ENCODE results near the gene LPP.

GRCh38 chr3:188320757-188321156 is 166.8 kb downstream of the LPP start:
- TF ChIP-seq NFE2L1 (tag; IDR thresholded peaks at IDR 0.05; ENCODE audit: borderline replicate concordance, low read depth) (no peak), ZFX (CRISPR knock-in tag; IDR thresholded peaks at IDR 0.05) (no peak), JUN (IDR thresholded peaks at IDR 0.05; ENCODE audit: borderline replicate concordance, low read depth, low read length) (no peak), JUN (CRISPR knock-in tag; IDR thresholded peaks at IDR 0.05; ENCODE audit: borderline replicate concordance) (no peak), ZBTB33 (CRISPR knock-in tag; IDR thresholded peaks at IDR 0.05) (no peak), CEBPG (CRISPR knock-in tag; IDR thresholded peaks at IDR 0.05) (no peak), CEBPG (tag; conservative IDR thresholded peaks at IDR 0.05 in 1 of 2, IDR thresholded peaks at IDR 0.05 in 1 of 2) (no peak), TEAD4 (IDR thresholded peaks at IDR 0.05; ENCODE audit: low read length) (no peak), TEAD4 (CRISPR knock-in tag; IDR thresholded peaks at IDR 0.05; ENCODE audit: borderline replicate concordance) (no peak)

All from K562 (cell line).